ENCODE measurements around the gene ALDH3A2.
"Not testable (repeated sequence)": the region's sequence is repeated elsewhere in the genome, so short reads cannot be mapped to it uniquely, and the experiment has no call there.

Gene ALDH3A2

GRCh38 chr17:19678581-19679453 is 30.3 kb downstream of the ALDH3A2 start:
- DNase-seq (ENCODE audit: low read depth), result no peak

GRCh38 chr17:19683117-19683516 is 34.6 kb downstream of the ALDH3A2 start:
- no peak for DNase-seq (ENCODE audit: low read depth)

- not testable (repeated sequence) for DNase-seq (ENCODE audit: low read depth)
Measured at GRCh38 chr17:19684909-19685580, 36.5 kb downstream of the ALDH3A2 start.

GRCh38 chr17:19686400-19687090 is 38.0 kb downstream of the ALDH3A2 start:
- DNase-seq (ENCODE audit: low read depth), result no peak

- no peak for DNase-seq (ENCODE audit: low read depth)
Measured at GRCh38 chr17:19702217-19702641, 53.7 kb downstream of the ALDH3A2 start.

- DNase-seq (ENCODE audit: low read depth), result no peak
Measured at GRCh38 chr17:19703106-19703827, 54.7 kb downstream of the ALDH3A2 start.

- no peak for DNase-seq (ENCODE audit: low read depth)
Measured at GRCh38 chr17:19703828-19704613, 55.5 kb downstream of the ALDH3A2 start.

- no peak for DNase-seq (ENCODE audit: low read depth)
Measured at GRCh38 chr17:19705201-19705600, 56.6 kb downstream of the ALDH3A2 start.

- DNase-seq (ENCODE audit: low read depth), result no peak
Measured at GRCh38 chr17:19705771-19706770, 57.5 kb downstream of the ALDH3A2 start.

GRCh38 chr17:19706791-19707727 is 58.5 kb downstream of the ALDH3A2 start:
- DNase-seq (ENCODE audit: low read depth), result no peak

- DNase-seq (ENCODE audit: low read depth), result no peak
Measured at GRCh38 chr17:19707728-19708221, 59.2 kb downstream of the ALDH3A2 start.

GRCh38 chr17:19708431-19709175 is 60.1 kb downstream of the ALDH3A2 start:
- no peak for DNase-seq (ENCODE audit: low read depth)

- DNase-seq (ENCODE audit: low read depth), result no peak
Measured at GRCh38 chr17:19709841-19710240, 61.3 kb downstream of the ALDH3A2 start.

- no peak for DNase-seq (ENCODE audit: low read depth)
Measured at GRCh38 chr17:19712436-19713004, 64.0 kb downstream of the ALDH3A2 start.

- DNase-seq (ENCODE audit: low read depth), result no peak
Measured at GRCh38 chr17:19713462-19713861, 64.9 kb downstream of the ALDH3A2 start.

- no peak for DNase-seq (ENCODE audit: low read depth)
Measured at GRCh38 chr17:19713901-19714361, 65.4 kb downstream of the ALDH3A2 start.
